Fibroblast of mammary gland (primary cell): ENCODE results near the gene PIBF1.

ENCODE experiments used
- DNase-seq: peaks from one replicate; pipeline ENCODE4 v3.0.0-alpha.2; 2010; ENCODE audit warnings: low read depth
- H3K4me3 ChIP-seq: 2 replicates; pipeline ENCODE4 v1.5.1; 2011; ENCODE audit warnings: low read depth, mild to moderate bottlenecking, low read length, moderate library complexity; ENCODE audit not compliant: control insufficient read depth
- CTCF ChIP-seq: conservative IDR thresholded peaks from 2 replicates; pipeline ENCODE4 v1.5.1; 2011; ENCODE audit warnings: low read depth, low read length, inconsistent platforms; ENCODE audit not compliant: control insufficient read depth, insufficient read depth

The PIBF1 gene

GRCh38 chr13:72781451-72782439 lies at the start of gene PIBF1, which contains the start of gene DIS3:
Gene PIBF1 (plus strand): TSS chr13:72782133. CDS start chr13:72783470, 1,337 bp downstream.
Gene DIS3 (minus strand): TSS chr13:72781900. CDS start chr13:72781832, 68 bp downstream.
- DNase-seq: peak; percentile 97
- H3K4me3 ChIP-seq: peak within 1 kb of the TSS; percentile 99
- no peak for TF ChIP-seq CTCF

GRCh38 chr13:72737033-72737432 lies 44.9 kb upstream of the PIBF1 start:
- no peak overlapping the region for H3K4me3 ChIP-seq
- DNase-seq: no peak
- no peak for TF ChIP-seq CTCF

- no peak for TF ChIP-seq CTCF
- no peak for DNase-seq
- no peak overlapping the region for H3K4me3 ChIP-seq
Observed at GRCh38 chr13:72740015-72740414, 41.9 kb upstream of the PIBF1 start.

GRCh38 chr13:72745260-72745659 lies 36.7 kb upstream of the PIBF1 start:
- TF ChIP-seq CTCF: no peak
- no peak overlapping the region for H3K4me3 ChIP-seq
- DNase-seq: peak; percentile 10

- H3K4me3 ChIP-seq: no peak overlapping the region
- no peak for TF ChIP-seq CTCF
- no peak for DNase-seq
Observed at GRCh38 chr13:72751220-72751619, 30.7 kb upstream of the PIBF1 start.

- no peak for DNase-seq
- no peak overlapping the region for H3K4me3 ChIP-seq
- no peak for TF ChIP-seq CTCF
Observed at GRCh38 chr13:72754111-72754510, 27.8 kb upstream of the PIBF1 start.
